ENCODE results near the gene THEMIS2. TPM values are rescaled to one million over a fixed set of nuclear protein-coding genes. Genes with fewer than 3 reads are reported as not detected.
A peak's percentile ranks its signal among the peaks of the same experiment; 100 is the strongest.

The THEMIS2 gene
- total and polyA plus RNA-seq, 10 donors = 82.4 to 433 (median 239) TPM

DNA sequence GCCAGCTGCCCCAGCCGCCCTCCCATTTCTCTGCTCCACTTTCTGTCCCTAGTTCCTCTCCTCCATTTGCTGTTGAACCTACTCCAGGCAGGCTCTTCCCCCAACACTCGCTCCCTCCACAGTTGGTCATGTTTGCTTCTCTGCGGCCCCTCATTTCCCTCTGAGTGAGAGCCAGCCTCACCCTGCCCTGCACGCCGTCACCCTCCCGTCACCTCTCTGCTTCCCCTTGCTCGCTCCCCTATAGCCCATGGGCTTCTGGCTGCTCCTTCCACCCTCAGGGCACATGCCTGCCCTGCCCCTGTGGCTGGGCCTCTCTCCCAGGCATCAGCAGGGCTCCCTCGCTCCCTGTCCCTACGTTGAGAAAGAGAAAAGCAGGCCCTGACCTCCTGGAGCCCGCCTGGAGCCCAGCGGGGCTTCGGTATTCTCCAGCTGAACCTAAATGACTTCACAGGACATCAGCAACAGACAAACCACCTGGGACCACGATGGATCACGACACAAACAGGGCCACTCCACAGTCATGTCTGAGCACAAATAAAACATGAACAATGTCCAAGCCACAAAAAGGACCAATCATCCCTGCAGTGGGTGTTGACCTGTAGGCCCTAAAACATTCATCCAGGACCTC, 13.3 kb upstream of the THEMIS2 start:
- H3K4me3 ChIP-seq = no peak overlapping the region
- H3K4me1 ChIP-seq = peaks cover 11 to 42% (median 31%) of the 10 kb centered on the region in 6 donors
- no peaks in the 10 kb centered on the region for H3K27me3 ChIP-seq (replicated peaks in 1 of 7)
- intact Hi-C loops (cut with DNase I; ENCODE audit: low total_unique reads) = loop anchor here (2.0 to 10.0 kb wide), 2 partner anchors 120 to 346 kb away; no protein-coding TSS in a partner anchor
- peak overlapping the region in 7 of 8 donors; percentile 9 to 85 (median 75) for H3K27ac ChIP-seq
- no peaks in the 10 kb centered on the region for H3K36me3 ChIP-seq
- 77 to 83% (median 79%) methylated on average over 12 to 14 of the region's 14 CpGs for WGBS, 5 donors
- no peaks in the 10 kb centered on the region for H3K9me3 ChIP-seq
- TF ChIP-seq, protein P1, sequence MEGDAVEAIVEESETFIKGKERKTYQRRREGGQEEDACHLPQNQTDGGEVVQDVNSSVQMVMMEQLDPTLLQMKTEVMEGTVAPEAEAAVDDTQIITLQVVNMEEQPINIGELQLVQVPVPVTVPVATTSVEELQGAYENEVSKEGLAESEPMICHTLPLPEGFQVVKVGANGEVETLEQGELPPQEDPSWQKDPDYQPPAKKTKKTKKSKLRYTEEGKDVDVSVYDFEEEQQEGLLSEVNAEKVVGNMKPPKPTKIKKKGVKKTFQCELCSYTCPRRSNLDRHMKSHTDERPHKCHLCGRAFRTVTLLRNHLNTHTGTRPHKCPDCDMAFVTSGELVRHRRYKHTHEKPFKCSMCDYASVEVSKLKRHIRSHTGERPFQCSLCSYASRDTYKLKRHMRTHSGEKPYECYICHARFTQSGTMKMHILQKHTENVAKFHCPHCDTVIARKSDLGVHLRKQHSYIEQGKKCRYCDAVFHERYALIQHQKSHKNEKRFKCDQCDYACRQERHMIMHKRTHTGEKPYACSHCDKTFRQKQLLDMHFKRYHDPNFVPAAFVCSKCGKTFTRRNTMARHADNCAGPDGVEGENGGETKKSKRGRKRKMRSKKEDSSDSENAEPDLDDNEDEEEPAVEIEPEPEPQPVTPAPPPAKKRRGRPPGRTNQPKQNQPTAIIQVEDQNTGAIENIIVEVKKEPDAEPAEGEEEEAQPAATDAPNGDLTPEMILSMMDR (IDR thresholded peaks at IDR 0.05 in 8 of 11, conservative IDR thresholded peaks at IDR 0.05 in 3 of 11) = no peak
- TF ChIP-seq POLR2AphosphoS5 (IDR thresholded peaks at IDR 0.05) = peak in 2 of 3 donors; percentile 42 to 62
- TF ChIP-seq POLR2A (IDR thresholded peaks at IDR 0.05) = no peak
- DNase-seq = peak; percentile 80

DNA sequence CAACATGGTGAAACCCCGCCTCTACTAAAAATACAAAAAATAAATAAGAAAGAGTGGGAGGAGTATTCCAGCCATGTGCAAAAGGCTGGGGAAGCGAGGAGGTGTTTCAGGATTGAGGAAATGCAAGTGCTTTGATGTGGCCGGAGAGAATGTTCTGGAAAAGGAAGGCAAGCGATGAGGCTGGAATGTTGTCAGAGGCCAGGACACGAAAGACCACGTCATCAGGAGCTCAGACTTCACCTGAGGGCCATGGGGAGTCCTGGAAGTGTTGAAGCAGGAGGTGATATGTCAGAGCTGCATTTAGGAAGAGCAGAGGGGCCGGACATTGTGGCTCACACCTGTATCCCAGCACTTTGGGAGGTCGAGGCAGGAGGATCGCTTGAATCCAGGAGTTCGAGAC, 10.9 kb upstream of the THEMIS2 start:
- no peaks in the 10 kb centered on the region for H3K27me3 ChIP-seq (replicated peaks in 1 of 7)
- intact Hi-C loops (cut with DNase I; ENCODE audit: low total_unique reads) = no loop called here
- no peak for DNase-seq
- peaks cover 15 to 66% (median 44%) of the 10 kb centered on the region in 6 donors for H3K4me1 ChIP-seq
- TF ChIP-seq POLR2A (IDR thresholded peaks at IDR 0.05) = no peak
- TF ChIP-seq POLR2AphosphoS5 (IDR thresholded peaks at IDR 0.05) = no peak
- TF ChIP-seq, protein P1 (IDR thresholded peaks at IDR 0.05 in 8 of 11, conservative IDR thresholded peaks at IDR 0.05 in 3 of 11) = no peak
- no peaks in the 10 kb centered on the region for H3K36me3 ChIP-seq
- 92 to 95% (median 94%) methylated on average over 10 of the region's 10 CpGs for WGBS, 5 donors
- H3K27ac ChIP-seq = peak overlapping the region in 2 of 8 donors; percentile 91 to 92
- H3K4me3 ChIP-seq = no peak overlapping the region
- no peaks in the 10 kb centered on the region for H3K9me3 ChIP-seq

DNA sequence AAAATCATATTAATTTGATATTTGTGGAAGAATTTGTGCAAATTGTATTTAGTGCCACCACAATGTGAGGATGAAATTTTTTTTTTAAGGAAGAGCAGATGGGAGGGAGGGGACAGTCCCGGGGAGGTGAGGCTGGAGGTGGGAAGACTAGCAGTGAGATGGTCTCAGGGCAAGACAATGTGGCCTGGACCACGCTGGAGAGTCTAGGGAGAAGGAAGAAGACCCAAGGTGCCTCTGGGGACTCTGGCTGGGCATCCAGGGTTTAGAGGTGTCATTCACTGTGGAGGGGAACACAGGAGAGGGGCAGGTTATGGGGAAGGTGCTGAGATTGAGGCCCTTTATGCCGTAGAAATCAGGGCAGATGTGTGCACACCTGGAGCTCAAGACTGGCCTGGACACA, 10.3 kb upstream of the THEMIS2 start:
- H3K27ac ChIP-seq = peak overlapping the region in 6 of 8 donors; percentile 82 to 92 (median 88)
- no peaks in the 10 kb centered on the region for H3K9me3 ChIP-seq
- H3K36me3 ChIP-seq = no peaks in the 10 kb centered on the region
- DNase-seq = no peak
- peaks cover 15 to 69% (median 45%) of the 10 kb centered on the region in 6 donors for H3K4me1 ChIP-seq
- intact Hi-C loops (cut with DNase I; ENCODE audit: low total_unique reads) = no loop called here
- WGBS, 5 donors = 84 to 89% (median 86%) methylated on average over 3 of the region's 3 CpGs
- peak overlapping the region in 1 of 8 donors; percentile 44 for H3K4me3 ChIP-seq
- TF ChIP-seq, protein P1 (IDR thresholded peaks at IDR 0.05 in 8 of 11, conservative IDR thresholded peaks at IDR 0.05 in 3 of 11) = no peak
- TF ChIP-seq POLR2A (IDR thresholded peaks at IDR 0.05) (no peak), POLR2AphosphoS5 (IDR thresholded peaks at IDR 0.05) (no peak)
- no peaks in the 10 kb centered on the region for H3K27me3 ChIP-seq (replicated peaks in 1 of 7)

DNA sequence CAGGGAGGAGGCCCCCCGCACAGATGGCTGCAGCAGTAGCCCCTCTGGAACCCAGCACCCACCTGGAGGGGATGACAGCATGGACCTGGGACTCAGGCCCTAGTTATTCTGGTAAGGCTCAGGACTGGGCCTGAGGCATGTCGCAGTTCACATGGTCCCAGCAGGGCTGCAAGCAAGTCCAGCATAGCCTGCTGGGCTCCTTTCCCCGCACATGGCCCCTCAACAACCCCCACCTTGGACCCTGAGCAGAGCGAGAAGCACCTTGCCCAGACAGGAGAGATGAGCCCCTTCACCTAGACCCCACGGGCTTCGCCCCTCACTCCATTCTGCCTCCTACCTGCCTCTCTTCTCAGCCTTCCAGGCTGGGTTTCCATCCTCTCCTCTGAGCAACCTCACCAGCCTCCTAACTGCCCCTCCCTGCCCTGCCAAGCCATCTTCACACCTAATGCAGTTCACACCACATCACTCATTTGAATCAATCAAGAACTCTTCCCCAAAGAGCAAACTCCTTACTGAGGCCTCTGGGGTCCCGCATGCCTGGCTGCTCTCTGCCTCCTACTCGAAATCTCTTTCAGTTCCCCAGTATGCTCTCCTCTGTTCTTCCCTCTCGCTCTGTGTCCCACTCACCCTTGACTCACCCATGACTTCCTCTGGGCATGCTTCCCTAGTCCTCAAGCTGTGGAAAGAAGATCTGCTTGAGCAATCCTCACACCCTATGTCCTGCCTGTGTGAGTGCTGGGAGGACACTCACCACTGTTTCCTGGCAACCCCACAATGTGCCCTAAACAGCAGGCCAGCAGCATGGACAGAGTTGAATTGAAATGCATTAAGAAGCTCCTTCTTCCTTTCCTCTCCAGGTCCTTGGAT, 9.4 kb upstream of the THEMIS2 start:
- no peak for DNase-seq
- Histone ChIP-seq H3K4me3 (peak overlapping the region in 2 of 8 donors; percentile 12 to 44), H3K27ac (peak overlapping the region; percentile 57 to 92 (median 85)), H3K9me3 (no peaks in the 10 kb centered on the region), H3K36me3 (no peaks in the 10 kb centered on the region), H3K27me3 (replicated peaks in 1 of 7) (no peaks in the 10 kb centered on the region), H3K4me1 (peaks cover 15 to 76% (median 49%) of the 10 kb centered on the region in 6 donors)
- intact Hi-C loops (cut with DNase I; ENCODE audit: low total_unique reads) = no loop called here
- TF ChIP-seq, protein P1 (IDR thresholded peaks at IDR 0.05 in 8 of 11, conservative IDR thresholded peaks at IDR 0.05 in 3 of 11) = peak in 2 of 11 experiments; percentile 3 to 29
- TF ChIP-seq POLR2AphosphoS5 (IDR thresholded peaks at IDR 0.05) (peak in 2 of 3 donors; percentile 73 to 95), POLR2A (IDR thresholded peaks at IDR 0.05) (peak in 1 of 3 donors; percentile 33)
- 67 to 75% (median 72%) methylated on average over 7 to 9 of the region's 9 CpGs for WGBS, 5 donors

Data from spleen (tissue), 11 donors.